HT-29 (cell line): ENCODE data around the gene PPP2R1A. TPM values are rescaled to one million over a fixed set of nuclear protein-coding genes. Genes with fewer than 3 reads are reported as not detected.

Experiments
- DNase-seq: peaks from one replicate; pipeline ENCODE4 v3.0.0-alpha.2; 2015; ENCODE audit warnings: low spot score
- total RNA-seq: library from RNA; depleted of rRNA; stranded (reverse); fragments of >200 nt; shearing (Covaris generic); gene quantifications from 2 replicates; pipeline ENCODE4 v1.2.3, GENCODE V29; 2014; rRNA removed

PPP2R1A gene
- total RNA-seq: 430 and 450 TPM in 2 replicates

DNA sequence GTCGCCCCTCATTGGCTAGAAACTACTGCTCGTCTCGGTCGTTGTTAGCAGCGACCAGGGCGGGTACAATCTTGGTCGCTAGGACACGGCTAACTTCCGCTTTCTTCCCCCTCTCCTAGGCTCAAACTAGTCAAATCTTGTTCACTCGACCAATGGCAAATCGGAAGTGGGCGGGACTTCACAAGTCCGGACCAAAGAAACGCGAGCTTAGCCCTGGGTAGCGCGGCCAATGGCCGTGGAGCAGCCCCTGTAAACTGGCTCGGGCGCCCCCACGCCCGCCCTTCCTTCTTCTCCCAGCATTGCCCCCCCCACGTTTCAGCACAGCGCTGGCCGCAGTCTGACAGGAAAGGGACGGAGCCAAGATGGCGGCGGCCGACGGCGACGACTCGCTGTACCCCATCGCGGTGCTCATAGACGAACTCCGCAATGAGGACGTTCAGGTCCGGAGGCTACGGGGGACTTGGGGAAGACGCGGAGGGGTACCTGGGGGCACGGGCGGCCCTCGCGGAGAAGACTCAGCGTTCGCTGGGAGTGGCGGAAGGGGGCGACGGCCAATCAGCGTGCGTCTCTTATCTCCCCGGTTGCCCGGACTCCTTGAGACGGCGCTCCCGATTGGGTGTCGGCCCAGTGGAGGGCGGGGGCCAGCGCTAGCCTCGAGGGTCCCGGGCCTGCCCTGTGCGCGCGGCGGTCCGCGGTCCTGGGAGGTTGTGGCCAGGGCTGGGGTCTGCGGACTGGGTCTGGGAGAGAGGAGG, at the start of gene PPP2R1A:
Gene PPP2R1A (plus strand): TSS at position 318 of the 752 bp plus-strand sequence. CDS start 45 bp downstream, at position 363.
- peak; percentile 100 for DNase-seq

DNA sequence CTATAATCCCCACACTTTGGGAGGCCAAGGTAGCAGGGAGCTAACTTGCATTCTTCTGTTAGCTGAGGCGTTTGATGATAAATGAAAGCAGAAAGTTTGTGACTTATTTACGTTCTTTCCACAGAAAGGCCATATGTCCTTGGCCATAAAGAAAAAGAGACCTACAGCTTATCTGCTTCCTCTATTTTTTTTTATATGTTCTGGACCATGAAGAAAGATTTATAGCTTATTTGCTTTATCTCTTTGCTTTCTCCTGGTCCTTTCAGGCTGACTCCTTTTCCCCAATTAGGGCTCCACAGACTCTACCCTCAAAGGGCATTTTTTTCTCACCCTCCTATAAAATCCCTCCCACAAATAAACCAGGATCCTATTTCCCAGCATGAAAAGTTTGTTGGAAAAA, 48.6 kb upstream of the PPP2R1A start:
- DNase-seq: no peak

DNA sequence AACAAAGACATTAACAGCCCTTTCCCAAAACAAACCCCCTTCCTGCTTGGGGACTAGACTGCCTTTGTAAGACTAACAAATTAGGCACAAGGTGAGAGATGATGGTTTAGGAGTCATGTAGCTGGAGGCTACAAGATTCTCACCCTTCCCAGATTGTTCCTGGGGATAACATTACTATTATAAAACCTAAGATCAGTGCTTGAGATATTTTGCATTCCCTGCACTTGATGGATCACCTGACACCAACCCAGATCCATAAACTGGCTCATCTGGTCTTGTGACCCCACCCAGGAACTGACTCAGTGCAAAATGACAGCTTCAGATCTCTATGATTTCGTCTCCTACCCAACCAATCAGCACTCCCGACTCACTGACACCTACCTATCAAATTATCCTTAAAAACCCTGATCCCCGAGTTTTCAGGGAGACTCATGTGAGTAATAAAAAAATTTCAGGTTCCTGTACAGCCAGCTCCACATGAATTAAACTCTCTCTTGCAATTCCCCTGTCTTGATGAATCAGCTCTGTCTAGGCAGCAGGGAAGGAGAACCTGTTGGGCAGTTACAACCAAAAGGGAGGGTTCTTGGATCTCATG, 47.8 kb upstream of the PPP2R1A start:
- DNase-seq: peak; percentile 3

GRCh38 chr19:52148256-52148655, 41.6 kb upstream of the PPP2R1A start:
- DNase-seq: no peak

GRCh38 chr19:52155596-52156359, 34.1 kb upstream of the PPP2R1A start:
- DNase-seq: peak; percentile 5

DNA sequence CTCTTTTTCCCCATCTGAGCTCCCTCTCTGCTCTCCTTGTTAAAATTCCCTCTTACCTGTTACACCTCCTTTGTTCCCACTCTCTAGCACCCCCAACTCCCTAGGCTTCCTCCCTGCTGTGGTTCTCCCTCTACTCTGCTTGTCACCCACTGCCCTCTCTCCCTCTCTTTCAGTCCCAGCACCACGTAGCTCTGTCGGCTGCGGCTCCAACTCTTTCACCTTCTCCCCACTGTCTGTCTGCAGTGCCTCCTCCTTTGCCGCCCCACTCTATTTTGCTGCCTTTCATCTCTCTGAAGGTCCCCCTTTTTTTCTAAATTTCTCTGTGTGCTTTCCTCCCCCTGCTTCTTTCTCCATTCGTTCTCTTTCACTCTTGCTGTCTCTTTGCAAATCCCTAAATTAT, 19.5 kb upstream of the PPP2R1A start:
- no peak for DNase-seq

DNA sequence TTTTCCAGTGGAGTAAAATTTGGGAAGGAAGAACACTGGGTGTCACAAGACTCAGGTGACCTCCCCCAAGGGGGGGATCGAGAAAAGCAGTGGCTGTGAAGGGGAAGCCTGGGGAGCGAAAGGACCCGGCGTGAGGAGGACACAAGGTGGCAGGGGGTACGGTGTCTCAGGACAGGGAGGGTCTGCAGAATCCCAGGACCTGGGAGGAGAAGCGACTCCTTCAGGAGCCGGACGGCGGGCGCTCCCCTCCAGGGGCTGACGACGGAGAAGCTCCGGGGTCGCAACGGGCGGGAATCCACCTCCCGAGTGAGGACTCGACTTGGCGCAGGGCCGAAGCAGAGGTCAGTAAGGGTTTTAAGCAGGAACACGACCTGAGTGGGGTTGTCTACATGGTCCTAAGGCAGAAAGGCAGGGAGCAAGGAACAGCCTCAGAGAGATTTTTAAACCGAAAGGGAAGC, 19.0 kb upstream of the PPP2R1A start:
- DNase-seq: no peak

DNA sequence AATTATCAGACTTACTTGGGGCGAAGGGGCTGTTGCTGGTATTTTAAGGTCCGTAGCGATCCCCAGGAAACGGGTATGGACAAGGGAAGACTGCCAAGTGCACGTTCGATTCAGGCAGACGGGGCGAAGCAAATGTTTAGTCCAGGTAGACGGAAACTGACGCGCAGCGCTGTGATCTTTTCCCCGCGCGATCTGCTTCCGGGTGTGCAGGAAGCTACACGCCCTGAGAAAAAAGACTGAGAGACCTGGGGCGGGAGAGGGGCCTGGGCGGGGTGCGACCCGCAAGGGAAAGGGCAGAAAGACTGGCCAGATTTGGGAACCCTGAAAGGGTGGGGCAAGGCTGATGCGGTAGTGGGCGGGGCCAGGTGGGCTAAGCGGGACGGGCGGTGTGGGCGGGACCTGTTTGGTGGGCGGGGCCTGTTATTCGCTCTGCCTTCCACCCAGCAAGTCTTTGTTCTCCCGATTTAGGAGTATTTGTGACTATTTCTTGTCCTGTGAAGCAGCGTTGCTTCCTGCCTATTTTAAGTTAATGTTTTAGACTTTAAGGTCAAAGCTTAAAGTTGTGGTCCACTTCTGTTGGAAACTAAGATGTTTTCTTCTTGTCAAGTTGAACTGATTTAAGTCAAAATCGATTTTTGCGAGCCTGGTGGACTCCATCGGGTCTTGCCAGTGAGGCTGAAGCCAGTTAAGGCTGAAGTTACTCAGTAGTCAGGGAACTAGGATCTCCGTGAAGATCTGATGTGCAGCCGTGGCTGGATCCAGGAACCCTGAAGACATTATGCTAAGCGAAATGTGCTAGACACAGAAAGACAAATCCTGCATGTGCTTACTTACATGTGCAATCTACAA, 18.3 kb upstream of the PPP2R1A start, which contains the start of gene ZNF836:
Gene ZNF836 (minus strand): TSS at position 301 of the 849 bp plus-strand sequence. CDS start 3,549 bp downstream, outside the sequence.
- peak; percentile 81 for DNase-seq

- no peak for DNase-seq
These were observed 17.5 kb upstream of the PPP2R1A start for GRCh38 chr19:52172347-52172746.

- no peak for DNase-seq
These were observed 13.3 kb upstream of the PPP2R1A start for GRCh38 chr19:52176574-52176973.

GRCh38 chr19:52187407-52187806, 2.4 kb upstream of the PPP2R1A start:
- DNase-seq: no peak

DNA sequence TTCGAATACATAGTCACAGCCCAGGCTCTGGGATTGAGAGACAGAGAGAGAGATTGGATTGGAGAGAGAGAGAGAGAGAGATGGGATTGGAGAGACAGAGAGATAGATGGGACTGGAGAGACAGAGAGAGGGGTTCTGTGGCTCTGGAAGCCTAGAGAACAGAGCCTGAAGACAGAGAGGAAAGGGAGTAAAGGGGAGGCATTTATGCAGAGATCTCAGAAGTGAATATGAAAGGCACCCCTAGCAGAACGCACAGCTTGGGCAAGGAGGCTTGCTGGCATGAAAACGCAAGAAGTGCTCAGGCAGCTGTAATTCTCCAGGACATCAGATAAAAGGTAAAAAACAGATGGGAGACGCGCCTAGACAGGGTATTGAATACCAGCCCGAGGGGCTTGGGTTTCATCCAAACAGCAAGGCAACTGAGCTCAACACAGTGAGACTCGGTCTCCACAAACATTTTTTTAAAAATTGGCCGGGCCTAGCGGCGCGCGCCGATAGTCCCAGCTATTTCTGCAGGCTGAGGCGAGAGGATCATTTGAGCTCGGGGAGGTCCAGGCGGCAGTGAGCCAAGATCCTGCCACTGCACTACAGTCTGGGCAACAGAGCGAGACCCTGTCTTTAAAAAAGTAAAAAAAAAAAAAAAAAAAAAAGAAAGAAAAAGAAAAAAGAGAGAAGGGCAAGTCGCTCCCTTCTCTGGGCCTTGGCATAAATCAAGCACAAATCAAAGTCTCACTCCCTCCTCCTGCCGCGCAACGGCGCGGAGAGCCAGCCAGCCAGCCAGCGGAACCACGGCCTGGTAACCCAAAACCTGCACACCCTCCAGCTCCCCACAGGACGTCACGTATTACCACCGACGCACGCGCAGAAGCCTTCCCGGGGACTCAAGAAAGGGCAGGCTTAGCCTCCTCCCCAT, 774 bp upstream of the PPP2R1A start:
- no peak for DNase-seq

- peak; percentile 59 for DNase-seq
These were observed 838 bp downstream of the PPP2R1A start for GRCh38 chr19:52190487-52191293.

DNA sequence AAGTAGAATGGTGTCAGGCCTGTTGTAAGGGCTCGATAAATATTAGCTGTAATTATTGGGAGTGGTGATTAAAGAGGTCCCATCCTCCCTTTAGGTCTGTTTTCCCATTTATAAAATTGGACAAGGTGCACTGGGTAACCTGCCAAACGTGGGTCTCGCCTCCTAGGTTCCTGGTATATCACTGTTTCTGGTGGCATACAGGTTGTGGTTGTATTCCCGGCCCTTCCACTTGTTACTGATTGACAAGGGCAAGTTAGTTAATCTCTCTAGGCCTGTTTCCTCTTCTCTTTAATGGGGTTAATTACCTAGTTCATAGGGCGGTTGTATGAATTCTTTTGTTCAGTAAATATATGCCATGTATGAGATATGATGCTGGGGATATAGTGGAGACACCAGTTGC, 1.5 kb downstream of the PPP2R1A start:
- DNase-seq: peak; percentile 17

DNA sequence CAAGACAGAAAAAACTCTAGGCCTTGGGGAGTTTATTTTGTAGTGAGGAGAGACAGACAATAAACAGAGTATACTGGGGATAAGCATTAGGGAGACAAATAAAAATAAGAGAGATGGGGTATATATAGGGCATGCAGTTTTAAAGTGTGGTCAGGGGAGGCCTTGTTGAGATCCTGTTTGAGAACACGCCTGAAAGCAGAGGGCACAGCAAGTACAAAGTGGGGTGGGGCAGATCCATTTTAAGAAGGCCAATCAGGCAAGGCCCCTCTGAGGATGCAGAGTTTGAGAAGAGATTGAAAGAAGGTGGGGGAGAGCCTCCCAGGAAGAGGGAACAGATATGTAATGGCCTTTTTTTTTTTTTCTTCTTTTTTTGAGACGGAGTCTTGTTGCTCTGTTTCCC, 2.1 kb downstream of the PPP2R1A start:
- no peak for DNase-seq

DNA sequence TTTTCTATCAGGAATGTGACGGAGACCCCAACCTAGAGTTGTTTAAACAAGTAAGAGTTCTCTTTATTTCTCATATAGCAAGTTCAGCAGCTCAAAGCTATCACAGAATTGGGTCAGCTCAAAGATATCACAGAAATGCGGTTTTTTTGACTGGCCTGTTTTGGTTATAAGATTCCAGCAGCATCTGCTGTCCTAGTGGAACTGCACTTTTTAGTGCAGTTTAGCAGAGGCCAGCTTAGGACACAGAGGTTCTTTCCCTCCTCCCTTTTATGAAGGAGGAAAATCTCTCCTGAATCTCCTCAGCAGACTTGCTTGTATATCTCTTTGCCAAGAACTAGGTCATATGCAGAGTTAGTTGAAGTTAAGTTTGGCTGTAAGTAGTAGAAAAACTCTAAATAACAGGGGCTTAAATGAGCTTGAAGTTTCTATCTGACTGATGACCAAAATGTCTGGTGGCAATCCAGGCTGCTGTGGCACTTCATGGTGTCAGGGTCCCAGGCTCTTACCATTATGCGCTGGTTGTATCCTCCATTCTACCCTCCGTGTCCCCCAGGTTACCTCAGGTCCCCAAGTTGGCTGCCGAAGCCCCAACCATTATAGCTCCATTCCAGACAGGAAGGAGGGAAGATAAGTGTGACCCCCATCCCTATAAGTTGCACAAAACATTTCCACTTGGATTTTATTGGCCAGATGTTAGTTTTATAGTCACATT, 6.6 kb downstream of the PPP2R1A start:
- DNase-seq: no peak

DNA sequence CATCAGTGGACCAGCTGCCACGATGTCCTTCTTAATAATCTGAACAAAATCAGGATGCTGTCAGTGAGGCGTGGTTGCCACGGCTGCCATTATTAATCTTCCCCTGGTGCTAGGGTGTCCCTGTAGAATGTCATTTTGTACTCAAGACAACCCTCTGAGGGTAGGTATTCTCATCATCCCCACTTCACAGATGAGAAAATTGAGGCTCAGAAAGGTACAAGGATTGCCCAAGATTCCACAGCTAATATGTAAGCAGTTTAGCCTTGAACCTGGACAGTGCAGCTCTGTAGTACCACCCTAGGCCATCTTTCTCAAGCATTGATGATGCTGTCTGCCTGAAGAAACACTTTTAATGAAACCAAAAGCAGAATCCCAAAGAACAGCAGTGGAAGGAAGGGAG, 8.1 kb downstream of the PPP2R1A start:
- no peak for DNase-seq

DNA sequence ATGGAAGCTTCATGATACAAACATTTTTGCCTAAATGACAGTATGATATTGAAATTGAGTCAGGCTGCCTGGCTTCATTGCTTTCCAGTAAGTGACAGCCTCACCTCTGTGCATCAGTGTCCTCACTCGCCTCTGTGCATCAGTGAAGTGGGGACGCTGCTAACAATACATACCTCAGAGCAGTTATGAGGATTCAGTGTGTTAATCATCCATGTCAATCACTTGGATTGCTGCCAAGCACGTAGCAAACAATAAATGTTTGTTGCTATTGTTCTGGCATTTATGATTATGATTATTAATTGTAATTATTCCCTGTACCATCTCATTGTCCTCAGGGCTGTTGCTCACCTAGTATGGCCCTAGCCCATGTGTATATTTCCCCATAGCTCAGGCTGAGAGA, 8.8 kb downstream of the PPP2R1A start:
- DNase-seq: no peak

DNA sequence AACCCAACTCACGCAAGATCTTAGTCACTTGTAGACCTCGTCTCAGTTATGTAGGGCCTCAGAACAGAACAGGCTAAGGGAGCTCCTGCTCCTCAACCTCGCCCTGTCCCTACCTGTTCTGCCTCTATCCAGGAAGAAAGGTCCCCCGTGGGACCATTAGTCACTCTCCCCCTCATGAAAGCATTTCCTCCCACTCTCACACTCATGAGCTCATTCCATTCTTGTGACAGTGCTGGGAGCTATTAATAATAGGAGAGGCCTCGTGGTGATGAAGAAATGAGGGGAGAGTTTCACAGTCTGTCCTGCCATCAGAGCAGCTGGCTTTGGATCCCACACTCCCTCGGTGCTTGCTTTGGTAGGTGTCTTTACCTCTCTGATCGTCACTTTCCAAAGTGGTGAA, 10.2 kb downstream of the PPP2R1A start:
- no peak for DNase-seq
